ENCODE measurements around the gene ZNF644.
"Not testable (repeated sequence)": the region's sequence is repeated elsewhere in the genome, so short reads cannot be mapped to it uniquely, and the experiment has no call there.

The ZNF644 gene

DNA sequence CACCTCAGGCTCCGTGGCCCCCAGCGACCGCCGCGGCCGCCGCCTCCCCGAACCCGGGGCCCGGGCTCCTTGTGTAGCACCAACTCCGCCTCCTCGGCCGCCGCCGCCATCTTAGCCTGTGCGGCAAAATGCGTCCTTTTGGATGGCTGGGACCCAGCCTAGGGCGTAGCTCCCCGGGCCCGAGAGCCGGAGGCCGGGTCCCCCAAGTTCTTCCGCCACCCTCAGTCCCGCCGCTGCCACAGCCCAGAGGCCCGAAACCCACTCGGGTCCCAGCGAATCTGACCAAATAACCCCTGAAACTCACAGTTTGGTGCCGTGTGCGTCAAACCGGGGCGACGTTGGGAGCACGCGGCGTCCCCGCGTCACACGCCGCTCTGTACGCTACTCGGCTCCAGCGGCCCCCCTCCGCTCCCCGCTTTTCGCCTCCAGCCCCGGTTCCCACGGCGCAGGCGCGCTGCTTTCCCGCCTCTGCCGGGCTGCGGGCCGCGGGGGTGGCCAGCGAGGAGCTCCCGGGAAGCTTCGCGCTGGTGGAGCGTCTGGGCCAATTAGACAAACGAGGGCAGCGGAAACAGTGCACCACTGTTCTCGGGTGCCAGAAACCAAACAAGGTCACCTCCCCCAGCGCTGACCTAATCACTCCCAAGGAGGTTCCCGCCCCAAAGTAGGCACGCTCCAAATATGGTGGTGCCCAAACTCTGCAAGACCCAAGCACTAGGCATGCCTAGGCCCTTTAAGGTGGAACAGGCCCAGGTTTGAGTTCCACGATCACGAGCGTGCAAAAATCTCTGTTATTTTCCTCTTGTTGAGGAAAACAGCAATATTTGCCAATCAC lies at the start of gene ZNF644:
Gene ZNF644 (minus strand): TSS at position 350 of the 832 bp plus-strand sequence. CDS start 39,682 bp downstream, outside the sequence.
- H3K4me3 ChIP-seq (ENCODE audit: low read depth, low read length), result peak within 1 kb of the TSS; percentile 88

DNA sequence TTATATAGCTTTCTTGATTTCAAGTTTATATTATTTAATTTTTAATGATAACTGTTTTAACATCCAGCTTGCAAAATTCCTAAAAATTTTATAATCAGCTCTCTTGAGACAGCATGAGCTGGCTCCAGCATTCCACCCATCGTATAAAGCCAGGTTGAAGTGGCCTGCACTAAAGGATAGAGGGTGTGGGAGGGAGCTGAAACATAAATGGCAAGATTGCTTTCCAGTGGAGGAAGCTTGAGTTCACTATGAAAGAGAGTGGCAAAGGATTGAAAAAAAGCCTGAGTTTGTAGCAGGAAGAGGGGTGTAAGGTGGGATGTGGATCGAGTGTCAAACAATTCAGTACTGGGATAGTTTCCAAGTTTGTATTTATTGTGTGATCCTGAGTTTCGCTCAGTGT lies 48.5 kb upstream of the ZNF644 start:
- no peak overlapping the region for H3K4me3 ChIP-seq (ENCODE audit: low read depth, low read length)

DNA sequence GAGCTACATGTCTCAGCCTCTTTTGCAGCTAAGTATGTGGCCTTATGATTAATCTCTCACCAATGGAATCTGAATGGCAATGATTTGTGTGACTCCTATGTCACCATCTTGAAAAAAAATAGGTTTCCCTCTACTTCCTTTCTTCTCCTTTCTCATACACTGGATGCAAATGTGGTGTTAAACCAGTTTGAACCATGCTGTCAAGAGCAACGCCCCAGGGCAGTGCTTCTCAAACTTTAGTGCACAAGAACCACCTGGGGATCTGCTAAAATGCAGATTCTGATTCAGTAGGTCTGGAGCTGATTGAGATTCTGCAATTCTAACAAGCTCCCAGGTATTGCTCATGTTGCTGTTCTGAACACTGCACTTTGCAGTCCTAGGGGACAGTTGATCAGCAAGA lies 44.7 kb upstream of the ZNF644 start:
- no peak overlapping the region for H3K4me3 ChIP-seq (ENCODE audit: low read depth, low read length)

DNA sequence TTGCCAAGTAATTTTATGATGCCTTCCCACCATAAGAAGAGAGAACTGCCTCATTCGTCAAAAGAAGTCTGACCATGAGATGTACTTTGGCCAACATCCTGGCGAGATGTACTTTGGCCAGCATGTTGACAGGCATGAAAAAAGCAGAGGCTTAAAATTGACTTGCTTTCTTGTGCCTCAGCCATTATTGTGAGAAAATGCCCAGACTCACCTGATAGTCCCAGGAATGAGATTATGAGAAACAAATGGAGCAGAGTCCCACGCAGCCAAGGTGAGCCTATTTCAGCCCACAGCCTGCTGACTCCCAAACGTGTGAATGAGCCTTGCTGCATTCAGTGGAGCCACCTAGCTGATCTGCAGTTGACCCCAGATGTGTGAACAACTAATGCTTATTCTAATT lies 43.5 kb upstream of the ZNF644 start:
- no peak overlapping the region for H3K4me3 ChIP-seq (ENCODE audit: low read depth, low read length)

DNA sequence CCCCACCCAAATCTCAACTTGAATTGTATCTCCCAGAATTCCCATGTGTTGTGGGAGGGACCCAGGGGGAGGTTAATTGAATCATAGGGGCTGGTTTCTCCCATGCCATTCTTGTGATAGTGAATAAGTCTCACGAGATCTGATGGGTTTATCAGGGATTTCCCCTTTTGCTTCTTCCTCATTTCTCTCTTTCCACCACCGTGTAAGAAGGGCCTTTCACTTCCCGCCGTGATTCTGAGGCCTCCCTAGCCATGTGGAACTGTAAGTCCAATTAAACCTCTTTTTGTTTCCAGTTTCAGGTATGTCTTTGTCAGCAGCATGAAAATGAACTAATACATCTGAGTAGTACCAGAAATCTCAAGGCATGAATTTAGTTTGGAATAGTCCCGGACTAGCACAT lies 41.6 kb upstream of the ZNF644 start:
- H3K4me3 ChIP-seq (ENCODE audit: low read depth, low read length), result not testable (repeated sequence)

DNA sequence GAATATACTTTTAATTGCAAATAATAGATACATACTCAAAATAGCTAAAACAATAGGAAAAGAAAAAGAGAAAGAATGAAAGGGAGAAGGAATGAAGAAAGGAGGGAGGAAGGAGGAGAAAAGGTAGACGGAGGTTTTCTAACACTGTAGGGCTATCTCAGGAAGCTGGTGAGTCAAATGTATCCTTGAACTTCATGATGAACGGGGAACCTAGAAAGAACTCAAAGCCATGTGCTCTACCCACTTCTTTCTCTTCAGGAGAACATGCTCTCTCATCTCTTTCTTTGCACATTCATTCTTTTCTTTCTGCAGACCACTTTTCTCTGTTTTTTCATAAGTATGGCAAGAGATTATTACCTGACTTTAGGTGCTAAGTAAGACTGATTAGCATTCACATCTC lies 37.3 kb upstream of the ZNF644 start:
- H3K4me3 ChIP-seq (ENCODE audit: low read depth, low read length), result no peak overlapping the region

DNA sequence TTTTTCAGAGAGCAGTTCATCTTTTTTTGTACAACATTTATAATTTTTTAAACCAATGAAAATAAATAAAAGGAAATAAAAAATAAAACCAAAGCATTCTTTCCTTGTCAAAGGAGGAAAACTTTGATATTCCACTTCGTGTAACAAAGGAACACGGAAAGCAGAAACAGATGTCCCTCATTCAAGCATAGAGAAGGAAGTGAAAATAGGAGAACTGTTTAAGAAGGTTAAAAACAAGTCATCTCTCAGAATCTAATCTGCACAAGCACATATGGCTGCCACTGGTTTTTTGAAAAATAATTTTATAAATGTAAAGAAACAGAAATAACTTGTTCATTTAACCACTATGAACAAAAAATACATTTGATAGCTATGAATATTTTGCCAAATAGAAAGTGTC lies 35.9 kb upstream of the ZNF644 start:
- no peak overlapping the region for H3K4me3 ChIP-seq (ENCODE audit: low read depth, low read length)

DNA sequence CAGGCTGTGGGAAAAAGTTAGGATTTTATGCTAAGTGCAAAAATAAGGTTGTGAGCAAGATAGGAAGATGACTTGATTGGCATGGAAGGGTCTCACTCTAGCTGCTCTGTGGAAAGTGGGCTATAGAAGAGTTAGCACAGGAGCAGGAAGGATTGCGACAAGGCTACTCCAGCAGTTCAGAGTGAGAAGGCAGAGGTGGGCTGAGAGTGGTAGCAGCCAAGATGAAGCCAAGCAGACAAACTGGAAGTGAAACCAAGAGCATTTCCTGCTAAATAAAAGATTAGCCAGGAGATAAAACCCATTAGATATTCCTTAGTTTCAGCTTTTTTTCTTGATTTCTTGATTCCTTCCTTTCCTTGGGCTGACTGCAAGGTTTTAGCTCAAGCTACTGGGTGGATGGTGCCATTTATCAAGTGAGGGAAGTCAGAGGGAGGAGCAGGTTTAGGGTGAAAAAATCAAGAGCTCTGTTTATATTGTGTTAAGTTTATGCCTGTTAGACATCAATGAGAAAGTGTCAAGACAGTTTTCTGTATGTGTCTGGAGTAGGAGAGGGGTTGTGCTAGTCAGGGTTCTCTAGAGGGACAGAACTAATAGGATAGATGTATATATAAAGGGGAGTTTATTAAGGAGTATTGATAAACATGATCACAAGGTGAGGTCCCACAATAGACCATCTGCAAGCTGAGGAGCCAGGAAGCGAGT lies 33.1 kb upstream of the ZNF644 start:
- no peak overlapping the region for H3K4me3 ChIP-seq (ENCODE audit: low read depth, low read length)

DNA sequence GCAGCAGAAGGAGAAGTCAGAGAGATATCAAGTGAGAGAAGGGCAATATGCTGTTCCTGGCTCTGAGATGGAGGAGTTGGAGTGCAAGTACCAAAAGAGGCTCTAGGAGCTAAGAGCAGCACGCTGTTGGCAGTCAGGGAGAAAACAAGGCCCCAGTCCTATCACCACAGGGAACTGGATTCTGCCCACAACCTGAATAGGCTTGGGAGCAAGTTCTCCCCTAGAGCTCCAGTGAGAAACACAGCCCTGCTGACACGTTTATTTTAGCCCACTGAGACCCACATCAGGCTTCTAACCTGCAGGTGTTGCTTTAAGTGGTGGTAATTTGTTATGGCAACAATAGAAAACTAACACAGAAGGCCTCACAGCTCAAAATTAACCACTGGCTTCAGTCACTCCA lies 31.8 kb upstream of the ZNF644 start:
- no peak overlapping the region for H3K4me3 ChIP-seq (ENCODE audit: low read depth, low read length)

DNA sequence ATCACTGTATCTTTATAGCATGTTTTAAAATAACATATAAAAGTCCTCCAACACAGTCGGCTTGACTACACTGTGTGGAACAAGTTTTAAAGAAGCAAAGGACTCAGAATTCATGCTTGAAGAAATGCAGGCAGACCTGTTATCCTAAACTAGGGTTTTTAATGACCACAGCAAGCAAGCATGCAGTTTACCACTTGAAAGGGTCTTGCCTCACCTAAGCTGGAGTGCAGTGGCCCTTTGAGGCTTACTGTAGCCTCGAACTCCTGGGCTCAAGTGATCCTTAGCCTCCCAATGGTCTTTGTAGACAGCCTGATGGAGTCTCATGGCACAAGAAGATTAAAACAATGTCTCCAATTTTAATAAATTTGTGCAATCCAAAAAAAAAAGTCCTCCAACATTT lies 27.7 kb upstream of the ZNF644 start:
- H3K4me3 ChIP-seq (ENCODE audit: low read depth, low read length), result not testable (repeated sequence)

DNA sequence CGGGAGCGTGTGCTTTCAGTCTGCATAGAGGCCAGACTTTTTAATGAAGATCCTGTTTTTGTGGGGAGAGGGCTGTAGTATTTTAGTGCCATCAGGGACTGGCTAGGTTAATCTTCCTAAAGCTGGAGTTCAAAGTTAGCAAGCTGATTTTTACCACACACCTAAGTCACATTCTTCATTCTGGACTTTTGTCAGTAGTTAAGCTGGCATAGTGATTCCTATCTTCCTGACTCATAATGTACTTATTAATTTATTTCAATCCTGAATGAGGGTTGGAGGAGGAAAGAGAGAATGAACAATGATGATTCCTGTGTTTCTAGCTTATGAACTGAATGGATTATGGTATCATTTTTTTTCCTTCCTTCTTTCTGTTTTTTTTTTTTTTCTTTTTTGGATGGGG lies 24.9 kb upstream of the ZNF644 start:
- no peak overlapping the region for H3K4me3 ChIP-seq (ENCODE audit: low read depth, low read length)

DNA sequence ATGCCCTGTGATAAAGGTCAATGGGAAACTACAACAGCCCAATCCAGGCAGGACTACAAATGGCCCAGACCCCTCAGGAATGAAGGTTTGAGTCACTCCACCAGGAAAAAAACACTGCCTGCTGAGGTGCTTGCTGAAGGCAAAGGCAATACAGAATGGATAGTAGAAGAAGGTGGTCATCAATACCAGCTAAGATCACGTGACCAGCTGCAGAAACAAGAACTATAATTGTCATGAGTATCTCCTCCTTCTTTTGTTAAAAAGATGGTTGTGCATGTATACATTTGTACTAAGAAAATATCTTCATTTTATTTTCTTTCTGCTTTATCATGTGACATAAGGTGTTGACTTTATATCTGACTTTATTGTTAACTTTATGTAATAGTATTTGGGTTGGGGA lies 23.4 kb upstream of the ZNF644 start:
- H3K4me3 ChIP-seq (ENCODE audit: low read depth, low read length), result no peak overlapping the region

DNA sequence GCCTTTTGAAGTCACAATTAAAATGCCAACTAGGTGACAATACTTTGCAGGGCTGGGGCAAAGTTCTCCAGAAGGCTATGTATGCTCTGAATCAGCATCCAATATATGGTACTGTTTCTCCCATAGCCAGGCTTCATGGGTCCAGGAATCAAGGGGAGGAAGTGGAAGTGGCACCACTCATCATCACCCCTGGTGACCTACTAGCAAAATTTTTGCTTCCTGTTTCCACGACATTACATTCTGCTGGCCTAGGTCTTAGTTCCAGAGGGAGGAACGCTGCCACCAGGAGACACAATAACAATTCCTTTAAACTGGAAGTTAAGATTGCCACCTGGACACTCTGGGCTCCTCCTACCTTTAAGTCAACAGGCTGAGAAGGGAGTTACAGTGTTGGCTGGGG lies 22.9 kb upstream of the ZNF644 start:
- not testable (repeated sequence) for H3K4me3 ChIP-seq (ENCODE audit: low read depth, low read length)

DNA sequence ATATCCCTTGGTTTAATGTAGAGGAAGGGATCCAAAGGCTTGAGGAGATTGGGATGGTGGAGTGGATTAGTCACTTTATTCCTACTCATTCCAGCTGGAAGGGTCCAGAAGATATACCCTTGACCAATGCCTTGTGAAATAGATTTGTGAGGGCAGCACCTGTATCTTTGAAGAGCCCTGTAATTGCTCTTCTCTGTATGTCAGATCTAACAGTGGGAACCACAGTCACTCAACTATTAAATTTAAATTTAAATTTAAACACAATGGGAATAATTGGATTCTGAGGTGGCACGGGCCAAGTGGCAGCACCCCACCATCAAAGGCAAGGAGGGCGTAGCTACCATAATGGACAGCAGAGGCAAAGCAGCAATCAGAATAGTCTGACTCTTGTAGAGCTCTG lies 20.5 kb upstream of the ZNF644 start:
- H3K4me3 ChIP-seq (ENCODE audit: low read depth, low read length), result not testable (repeated sequence)

DNA sequence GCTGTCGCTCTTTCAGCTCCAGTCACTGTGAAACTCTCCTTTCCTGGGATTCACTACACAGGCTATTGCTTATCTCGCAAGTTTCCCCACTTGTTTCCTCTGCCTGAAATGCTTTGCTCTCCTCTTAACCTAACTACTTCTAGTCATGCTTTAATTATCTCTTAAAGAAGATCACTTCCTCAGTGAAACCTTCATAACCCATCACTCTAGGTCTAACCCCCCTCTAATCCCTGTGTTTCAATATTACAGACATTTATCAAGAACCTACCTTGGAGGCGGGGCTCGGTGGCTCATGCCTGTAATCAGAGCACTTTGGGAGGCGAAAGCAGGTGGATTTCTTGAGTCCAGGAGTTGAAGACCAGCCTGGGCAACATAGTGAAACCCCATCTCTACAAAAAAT lies 16.7 kb upstream of the ZNF644 start:
- no peak overlapping the region for H3K4me3 ChIP-seq (ENCODE audit: low read depth, low read length)

DNA sequence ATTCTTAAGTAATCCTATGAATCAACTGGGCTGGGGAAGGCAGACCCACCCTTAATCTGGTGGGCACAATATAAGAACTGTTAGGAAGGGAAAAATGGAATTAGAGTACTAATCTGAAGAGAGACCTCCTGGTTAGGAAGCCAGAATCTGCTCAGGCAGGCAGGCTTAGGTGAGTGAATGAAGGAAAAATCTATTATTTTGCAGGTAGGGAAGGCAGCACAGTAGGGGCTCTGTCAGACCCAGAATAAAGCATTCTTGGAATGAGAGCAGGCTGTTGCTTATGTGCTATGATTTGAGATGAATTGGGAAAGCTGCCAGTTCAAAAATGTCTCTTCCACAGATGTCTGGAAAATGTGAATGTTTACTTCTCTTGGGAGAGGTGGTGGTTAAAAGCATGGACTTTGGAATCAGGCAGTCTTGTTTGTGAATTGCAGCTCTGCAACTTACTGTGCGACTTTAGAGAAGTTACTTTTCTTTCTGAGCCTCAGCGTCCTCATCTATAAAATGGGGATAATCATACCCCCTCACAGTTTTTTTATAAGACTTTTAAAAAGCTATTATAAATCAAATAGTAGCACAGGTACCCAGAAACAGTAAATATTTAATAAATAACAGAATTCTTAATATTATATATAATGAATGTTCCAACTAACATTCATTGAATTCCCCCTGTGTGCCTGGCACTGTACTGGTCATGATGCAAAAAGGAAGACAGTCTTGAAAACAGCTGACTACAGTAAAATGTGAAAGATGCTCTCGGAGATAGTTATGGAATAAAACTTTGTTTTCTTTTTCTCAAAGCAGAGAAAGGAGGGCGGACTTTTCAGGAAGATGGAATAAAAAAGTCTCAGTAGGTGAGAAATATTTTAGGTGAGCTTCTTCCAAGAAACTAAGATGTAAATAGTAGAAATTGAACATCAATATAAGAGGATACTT lies 15.3 kb upstream of the ZNF644 start:
- H3K4me3 ChIP-seq (ENCODE audit: low read depth, low read length), result no peak overlapping the region

DNA sequence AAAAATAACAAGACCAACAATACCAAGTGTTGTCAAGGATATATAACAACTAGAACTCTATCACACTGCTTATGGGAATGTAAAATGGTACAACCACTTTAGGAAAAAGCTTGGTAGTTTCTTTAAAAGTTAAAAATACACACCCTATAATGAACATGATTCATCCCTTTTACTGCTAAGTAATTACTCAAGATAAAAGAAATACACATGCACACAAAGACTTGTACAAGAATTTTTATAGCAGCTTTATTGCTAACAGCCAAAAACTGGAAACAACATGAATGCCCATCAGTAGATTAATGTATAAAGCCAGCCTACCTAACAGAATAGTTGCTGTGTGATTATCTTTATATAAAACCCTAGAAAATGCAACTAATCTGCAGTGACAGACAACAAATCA lies 10.5 kb upstream of the ZNF644 start:
- H3K4me3 ChIP-seq (ENCODE audit: low read depth, low read length), result no peak overlapping the region

DNA sequence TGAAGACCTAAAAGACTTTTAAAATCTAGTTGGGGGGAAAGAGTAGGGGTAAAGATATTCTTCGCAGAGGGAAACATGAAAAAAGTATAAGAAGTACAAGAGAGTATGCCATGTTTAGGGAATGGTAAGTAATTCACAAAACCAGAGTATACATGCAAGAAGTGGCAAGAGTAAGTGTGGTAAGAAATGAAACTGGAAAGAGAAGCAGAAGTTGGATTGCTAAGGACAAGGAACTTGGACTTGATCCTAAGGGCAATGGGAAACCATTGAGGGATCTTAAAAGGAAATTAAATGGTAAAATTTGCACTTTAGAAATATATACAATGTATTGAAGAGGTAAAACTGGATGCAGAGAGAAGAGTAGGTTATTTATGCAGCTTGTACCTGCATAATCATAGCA lies 9.2 kb upstream of the ZNF644 start:
- H3K4me3 ChIP-seq (ENCODE audit: low read depth, low read length), result no peak overlapping the region

DNA sequence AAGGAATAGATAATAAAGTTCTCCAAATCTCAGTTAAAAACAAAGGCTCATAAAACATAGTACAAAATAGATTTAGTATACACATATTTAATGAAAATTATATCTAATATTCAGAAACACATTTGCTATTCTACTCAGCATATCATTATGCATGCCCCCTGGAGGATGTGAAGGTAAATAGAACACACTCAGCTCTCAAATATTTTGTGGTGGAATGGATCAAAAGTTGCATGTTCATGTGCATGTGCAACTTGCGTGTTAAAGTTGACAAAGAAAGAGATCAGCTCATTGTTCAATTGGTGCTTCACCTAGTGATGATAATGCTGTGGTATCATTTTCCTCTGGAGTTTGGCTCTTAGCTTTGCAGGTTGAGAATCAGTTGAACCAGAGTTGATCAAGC lies 4.9 kb upstream of the ZNF644 start:
- H3K4me3 ChIP-seq (ENCODE audit: low read depth, low read length), result no peak overlapping the region

DNA sequence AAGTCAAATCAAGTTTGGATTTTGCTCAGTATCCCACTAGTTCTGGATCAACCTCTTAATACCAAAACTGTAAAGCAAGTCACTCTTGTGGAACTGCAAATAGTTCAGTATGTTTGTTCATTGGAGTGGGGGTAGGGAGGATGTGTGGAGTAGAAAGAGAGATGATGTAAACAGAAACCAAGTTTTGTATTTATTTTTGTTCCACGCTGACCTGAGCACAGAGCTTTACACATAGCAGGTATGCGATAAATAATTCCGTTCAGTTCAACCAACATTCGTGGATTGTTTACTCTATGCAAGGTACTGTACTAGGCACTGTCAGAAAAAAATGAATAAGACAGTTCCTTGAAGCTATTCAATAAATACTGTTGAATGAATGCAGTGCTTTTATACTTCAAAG lies 4.5 kb upstream of the ZNF644 start:
- no peak overlapping the region for H3K4me3 ChIP-seq (ENCODE audit: low read depth, low read length)

DNA sequence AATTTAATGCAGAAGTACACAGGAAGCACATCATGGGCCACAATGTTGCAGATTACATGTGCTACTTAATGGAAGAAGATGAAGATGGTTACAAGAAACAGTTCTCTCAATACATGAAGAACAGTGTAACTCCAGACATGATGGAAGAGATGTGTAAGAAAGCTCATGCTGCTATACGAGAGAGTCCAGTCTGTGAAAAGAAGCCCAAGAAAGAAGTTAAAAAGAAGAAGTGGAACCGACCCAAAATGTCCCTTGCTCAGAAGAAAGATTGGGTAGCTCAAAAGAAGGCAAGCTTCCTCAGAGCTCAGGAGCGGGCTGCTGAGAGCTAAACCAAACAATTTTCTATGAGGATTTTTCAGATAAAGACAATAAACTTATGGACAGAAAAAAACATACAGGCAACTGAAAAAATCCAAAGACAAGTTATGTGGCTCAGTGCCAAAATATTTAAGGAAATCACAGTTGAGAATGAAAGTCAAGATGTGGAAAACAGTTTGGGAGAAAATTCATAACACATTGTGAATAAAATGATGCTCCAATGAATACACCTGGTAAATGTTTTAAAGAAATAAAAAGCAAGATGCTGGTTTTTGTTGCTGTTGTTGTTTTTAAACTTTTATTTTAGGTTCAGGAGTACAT lies 2.8 kb upstream of the ZNF644 start:
- H3K4me3 ChIP-seq (ENCODE audit: low read depth, low read length), result no peak overlapping the region
